GM19238 (cell line): ENCODE data around the gene TCEAL9.
A peak's percentile ranks its signal among the peaks of the same experiment; 100 is the strongest.
"Not testable (repeated sequence)": the region's sequence is repeated elsewhere in the genome, so short reads cannot be mapped to it uniquely, and the experiment has no call there.

Source experiments
- DNase-seq: peaks from one replicate; pipeline ENCODE4 v3.0.0; 2011; ENCODE audit warnings: low spot score; ENCODE audit not compliant: insufficient read length

Gene TCEAL9

GRCh38 chrX:103356130-103356798 lies at the start of gene TCEAL9:
Gene TCEAL9, plus strand, starts transcription at chrX:103356506. Its CDS starts 1,179 bp downstream, at chrX:103357685.
- no peak for DNase-seq

DNA sequence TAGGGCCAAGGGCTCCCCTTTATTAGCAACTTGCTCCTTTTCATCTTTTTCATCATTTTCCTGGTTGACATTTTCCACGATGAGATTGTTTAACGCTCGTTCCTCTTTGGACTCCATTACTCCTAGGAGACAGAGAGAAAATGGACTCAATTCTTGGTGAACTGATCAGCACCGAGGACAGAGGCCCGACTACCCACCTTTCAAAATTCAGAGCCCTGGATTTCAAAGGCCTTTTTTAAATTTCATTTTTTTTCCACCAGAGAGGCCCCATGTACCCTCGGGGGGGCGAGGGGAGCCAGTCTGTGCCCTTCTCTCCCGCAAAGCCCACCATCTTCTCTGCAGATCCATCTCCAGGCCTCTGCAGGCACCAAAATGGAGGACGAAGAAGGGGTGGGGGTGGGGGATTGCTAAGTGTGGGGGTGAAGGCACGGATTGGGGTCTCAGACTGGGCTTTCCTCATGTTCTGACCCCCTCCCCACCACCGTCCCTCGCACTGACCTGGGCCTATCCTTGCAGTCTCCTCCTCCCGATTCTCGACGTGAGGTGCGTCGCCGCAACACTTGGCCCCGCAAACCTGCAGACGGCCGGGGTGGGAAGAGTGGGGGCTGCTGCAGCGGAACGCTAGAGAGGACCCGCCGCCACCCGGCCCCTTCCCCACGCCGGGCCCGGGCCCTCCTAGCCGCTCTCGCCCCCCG lies 46.3 kb upstream of the TCEAL9 start:
- no peak for DNase-seq

DNA sequence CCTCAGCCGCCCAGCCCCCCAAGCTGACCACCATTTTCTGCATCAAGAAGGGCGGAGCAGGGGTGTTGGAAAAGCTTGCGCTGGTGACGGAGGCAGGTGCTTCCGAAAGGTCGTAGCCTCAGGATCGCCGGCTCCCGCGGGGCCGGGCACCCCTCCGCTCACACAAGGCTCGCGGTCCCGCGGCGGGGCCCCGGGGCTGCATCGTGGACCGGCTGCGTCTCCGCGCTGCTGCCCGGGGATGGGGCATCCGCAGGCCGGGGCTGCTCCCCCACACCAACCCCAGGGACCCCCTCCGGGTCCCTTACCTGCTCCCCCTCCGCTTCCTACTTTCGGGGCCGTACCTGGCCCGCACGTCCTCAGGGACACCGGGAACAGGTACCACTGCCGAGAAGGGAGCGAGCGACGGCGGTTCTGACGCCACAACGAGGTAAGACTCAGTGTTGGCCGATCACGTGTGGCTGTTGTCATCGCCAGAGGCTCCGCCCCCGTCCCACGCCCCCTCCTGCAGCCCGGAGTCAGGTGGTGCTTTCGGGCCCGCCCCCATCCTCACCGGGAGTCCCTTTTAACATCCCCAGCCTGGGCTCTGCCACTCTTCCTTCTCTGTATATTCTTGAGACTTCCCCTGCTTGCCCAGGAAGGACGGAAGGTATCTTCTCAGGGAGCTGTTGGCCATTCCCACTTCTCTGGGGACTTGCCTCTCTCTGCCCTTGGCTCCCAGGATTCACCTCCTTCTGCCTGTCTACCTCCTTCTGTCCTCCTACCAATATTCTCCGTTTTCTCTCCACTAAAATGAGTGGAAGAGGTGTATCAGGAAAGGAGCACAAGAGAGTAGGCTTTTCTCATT lies 45.5 kb upstream of the TCEAL9 start, which contains the start of gene BEX2:
BEX2 (minus strand) TSS at position 436 of the 844 bp plus-strand sequence. CDS start 1,014 bp downstream, outside the sequence.
- DNase-seq, result peak; percentile 28

- DNase-seq, result no peak
These were observed 44.9 kb upstream of the TCEAL9 start for GRCh38 chrX:103311399-103311780.

GRCh38 chrX:103329991-103330390 lies 26.3 kb upstream of the TCEAL9 start, which contains the start of gene TCEAL7:
Gene TCEAL7, plus strand, starts transcription at chrX:103330239. Its CDS starts 1,165 bp downstream, at chrX:103331404.
- no peak for DNase-seq

GRCh38 chrX:103330681-103331288 lies 25.5 kb upstream of the TCEAL9 start:
- no peak for DNase-seq

- no peak for DNase-seq
These were observed 17.6 kb upstream of the TCEAL9 start for GRCh38 chrX:103338663-103339062.

- no peak for DNase-seq
These were observed 13.2 kb upstream of the TCEAL9 start for GRCh38 chrX:103343105-103343504.

DNA sequence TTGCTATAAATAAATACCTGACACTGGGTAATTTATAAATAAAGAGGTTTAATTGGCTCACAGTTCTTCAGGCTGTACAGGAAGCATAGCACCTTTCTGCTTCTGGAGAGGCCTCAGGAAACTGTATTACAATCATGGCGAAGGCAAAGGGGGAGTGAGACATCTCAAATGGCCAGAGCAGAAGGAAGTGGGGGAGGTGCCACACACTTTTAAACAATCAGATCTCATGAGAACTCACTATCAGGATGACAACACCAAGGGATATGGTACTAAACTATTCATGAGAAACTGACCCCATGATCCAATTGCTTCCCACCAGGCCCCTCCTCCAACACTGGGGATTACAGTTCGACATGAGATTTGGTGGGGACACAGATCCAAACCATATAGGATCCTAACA lies 11.7 kb upstream of the TCEAL9 start:
- no peak for DNase-seq

DNA sequence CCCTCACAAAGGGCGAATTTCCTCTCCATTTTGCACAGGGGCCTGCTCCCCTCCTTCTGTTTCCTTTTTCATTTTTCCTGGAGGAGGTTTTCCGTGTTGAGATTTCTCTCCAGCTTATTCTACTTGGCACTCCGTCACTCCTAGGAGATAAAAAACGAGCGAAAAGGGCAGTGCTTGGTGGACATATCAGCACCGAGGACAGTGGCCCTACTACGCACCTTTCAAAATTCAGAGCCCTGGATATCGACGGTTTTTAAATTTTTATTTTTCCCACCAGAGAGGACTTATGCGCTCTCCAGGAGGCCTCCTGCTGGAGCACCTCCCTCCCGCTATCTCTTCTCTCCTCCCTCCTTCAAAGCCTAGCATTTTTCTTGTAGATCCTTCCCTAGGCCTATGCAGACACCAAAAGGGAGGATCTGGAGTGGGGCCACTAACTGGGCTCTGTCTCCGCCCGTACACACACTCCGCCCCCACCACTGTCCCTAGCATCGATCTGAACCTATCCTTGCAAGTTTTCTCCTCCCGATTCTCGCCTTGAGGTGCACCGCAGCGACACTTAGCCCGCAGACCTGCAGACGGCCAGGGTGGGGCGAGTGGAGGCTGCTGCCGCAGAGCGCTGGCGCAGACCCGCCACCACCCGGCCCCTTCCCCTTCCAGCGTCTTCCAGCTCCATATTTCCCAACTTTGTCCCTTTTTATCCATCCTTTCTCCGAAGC lies 8.5 kb upstream of the TCEAL9 start:
- no peak for DNase-seq

- DNase-seq, result no peak
These were observed 552 bp downstream of the TCEAL9 start for GRCh38 chrX:103356858-103357257.

- DNase-seq, result no peak
These were observed 1.6 kb downstream of the TCEAL9 start for GRCh38 chrX:103357871-103358270.

DNA sequence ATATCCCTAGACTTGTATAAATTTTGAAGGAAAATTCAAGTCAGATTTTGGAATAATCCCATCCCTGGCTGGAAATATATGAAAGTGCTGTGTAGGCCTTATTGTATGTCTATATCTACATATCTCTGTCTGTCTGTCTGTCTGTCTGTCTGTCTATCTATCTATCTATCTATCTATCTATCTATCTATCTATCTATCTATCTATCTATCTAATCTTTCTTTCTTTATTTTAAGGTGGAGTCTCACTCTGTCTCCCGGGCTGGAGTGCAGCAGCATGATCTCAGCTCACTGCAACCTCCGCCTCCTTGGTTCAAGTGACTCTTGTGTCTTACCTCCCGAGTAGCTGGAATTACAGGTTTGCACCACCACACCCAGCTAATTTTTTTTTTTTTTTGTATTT lies 3.3 kb downstream of the TCEAL9 start:
- not testable (repeated sequence) for DNase-seq

GRCh38 chrX:103360092-103360491 lies 3.8 kb downstream of the TCEAL9 start:
- DNase-seq, result no peak

GRCh38 chrX:103360916-103361315 lies 4.6 kb downstream of the TCEAL9 start:
- DNase-seq, result no peak

DNA sequence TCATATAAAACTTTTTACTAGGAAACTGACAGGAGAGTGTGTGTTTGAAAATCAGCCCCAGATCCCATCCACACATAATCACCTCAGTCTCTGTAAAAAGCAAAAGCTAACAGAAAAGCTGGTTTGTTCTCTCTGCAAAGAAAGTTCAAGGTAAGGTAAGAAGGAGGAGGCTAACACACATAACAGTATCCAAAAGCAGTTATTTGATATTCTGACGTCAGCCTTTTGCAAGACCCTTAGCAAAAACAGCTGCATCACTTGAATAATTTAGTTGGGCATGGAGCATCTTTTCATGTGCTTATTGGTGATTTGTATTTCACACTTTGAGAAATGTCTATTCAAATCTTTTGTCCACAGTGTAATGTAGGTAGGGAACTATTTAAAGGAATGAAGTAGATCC lies 5.5 kb downstream of the TCEAL9 start:
- DNase-seq, result no peak

- no peak for DNase-seq
These were observed 6.2 kb downstream of the TCEAL9 start for GRCh38 chrX:103362474-103362873.

GRCh38 chrX:103363046-103363445 lies 6.7 kb downstream of the TCEAL9 start:
- DNase-seq, result no peak

DNA sequence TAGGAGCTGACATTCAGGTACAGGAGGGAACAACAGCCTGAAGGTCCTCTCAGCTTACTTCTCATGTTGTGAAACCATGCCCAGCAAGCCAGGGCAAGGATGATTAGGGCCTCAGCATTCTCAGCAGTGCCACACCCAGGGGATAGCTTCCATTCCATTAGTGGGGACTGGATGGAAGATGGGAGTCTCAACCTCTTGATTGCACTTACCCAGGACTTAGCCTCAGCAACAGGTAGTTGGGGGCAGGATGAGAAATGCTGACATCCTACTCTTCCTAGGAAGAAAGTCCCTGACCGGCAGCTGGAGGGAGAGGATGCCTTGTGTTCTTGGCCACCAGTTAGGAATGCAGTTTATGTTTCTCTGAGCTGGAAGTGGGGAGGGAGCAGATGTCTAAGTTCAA lies 11.2 kb downstream of the TCEAL9 start:
- no peak for DNase-seq

DNA sequence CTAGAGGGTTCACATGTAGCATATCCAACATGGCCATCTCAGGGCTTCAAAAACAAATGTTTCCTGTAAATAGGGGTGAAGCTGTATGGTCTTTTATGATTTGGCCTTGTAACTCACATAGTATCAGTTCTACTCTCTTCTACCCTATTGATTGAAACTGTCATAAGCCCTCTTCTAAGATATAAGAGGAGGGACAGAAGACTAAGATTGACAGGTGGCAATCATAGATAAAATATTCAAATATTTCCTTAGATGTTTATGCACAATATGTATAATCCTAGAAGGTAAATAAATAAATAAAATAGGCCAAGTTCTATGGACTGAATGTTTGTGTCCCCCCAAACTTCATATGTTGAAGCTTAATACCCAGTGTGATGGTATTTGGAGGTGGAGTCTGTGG lies 13.2 kb downstream of the TCEAL9 start:
- DNase-seq, result no peak

GRCh38 chrX:103372886-103373285 lies 16.6 kb downstream of the TCEAL9 start:
- DNase-seq, result no peak
